GM18505 (cell line): ENCODE measurements around the gene NCAPH2.

Experiments used
- ATAC-seq: cut with Tn5 transposase; IDR thresholded peaks from one replicate; pipeline ENCODE4 v1.9.1; 2021; ENCODE audit not compliant: unreplicated experiment
- POLR2A ChIP-seq: IDR thresholded peaks from 4 replicates; pipeline ENCODE4 v1.6.1; 2011; ENCODE audit warnings: borderline replicate concordance; ENCODE audit not compliant: insufficient read depth, insufficient read length; ENCODE audit errors: extremely low read depth

Gene NCAPH2

DNA sequence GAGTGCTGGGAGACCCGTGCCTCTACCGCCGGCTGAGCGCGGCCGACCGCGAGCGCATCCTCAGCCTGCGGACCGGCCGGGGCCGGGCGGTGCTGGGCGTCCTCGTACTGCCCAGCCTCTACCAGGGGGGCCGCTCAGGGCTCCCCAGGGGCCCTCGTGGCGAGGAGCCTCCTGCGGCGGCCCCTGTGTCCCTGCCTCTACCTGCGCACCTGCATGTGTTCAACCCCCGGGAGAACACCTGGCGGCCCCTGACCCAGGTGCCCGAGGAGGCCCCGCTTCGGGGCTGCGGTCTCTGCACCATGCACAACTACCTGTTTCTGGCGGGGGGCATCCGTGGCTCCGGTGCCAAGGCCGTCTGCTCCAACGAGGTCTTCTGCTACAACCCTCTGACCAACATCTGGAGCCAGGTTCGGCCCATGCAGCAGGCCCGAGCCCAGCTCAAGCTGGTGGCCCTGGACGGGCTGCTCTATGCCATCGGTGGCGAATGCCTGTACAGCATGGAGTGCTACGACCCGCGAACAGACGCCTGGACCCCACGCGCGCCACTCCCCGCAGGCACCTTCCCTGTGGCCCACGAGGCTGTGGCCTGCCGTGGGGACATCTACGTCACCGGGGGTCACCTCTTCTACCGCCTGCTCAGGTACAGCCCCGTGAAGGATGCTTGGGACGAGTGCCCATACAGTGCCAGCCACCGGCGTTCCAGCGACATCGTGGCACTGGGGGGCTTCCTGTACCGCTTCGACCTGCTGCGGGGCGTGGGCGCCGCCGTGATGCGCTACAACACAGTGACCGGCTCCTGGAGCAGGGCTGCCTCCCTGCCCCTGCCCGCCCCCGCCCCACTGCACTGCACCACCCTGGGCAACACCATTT is 41.1 kb downstream of the NCAPH2 start:
- TF ChIP-seq POLR2A: no peak
- no peak for ATAC-seq

DNA sequence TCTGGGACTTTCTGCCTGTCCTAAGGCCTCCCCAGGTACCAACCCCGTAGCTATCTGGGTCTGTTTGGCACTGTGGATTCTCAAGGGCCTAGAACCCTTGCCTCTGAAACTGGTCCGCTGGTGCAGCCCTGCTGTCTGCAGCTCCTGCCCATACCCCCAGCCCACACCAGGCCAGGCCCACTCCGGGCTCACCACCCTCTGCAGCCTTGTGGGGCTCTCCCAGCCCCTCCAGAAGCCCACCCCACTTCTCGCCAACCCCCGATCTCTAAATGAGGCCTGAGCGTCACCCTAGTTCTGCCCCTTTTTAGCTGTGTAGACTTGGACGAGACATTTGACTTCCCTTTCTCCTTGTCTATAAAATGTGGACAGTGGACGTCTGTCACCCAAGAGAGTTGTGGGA is 42.4 kb downstream of the NCAPH2 start:
- ATAC-seq: no peak
- TF ChIP-seq POLR2A: no peak

DNA sequence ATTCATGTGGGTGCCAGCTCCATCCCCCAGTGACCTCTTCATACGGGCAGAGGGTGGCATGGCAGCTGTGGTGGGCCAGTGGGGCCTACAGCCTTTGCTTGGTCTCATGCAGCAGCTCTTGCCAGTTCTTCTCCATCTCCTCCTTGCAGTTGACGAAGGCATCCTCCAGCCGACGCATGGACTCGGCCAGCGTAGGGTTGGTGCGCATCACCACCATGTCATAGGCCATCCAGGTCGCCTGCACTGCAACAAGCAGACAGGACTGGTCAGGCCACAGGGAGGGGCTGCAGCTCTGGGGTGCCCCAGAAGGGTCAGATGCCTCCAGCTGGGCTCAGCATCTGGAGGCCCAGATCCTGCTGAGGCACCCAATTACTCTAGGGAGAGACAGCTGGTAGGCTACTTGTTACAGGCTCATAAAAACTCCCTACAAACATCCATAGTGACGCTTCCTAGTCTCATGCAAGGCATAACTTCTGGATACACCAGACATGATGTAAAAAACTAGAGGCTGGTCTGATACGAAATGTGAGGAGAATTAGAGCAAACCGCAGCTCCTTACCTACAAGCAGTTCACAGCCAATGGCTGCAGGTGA is 43.2 kb downstream of the NCAPH2 start:
- no peak for ATAC-seq
- TF ChIP-seq POLR2A: no peak

DNA sequence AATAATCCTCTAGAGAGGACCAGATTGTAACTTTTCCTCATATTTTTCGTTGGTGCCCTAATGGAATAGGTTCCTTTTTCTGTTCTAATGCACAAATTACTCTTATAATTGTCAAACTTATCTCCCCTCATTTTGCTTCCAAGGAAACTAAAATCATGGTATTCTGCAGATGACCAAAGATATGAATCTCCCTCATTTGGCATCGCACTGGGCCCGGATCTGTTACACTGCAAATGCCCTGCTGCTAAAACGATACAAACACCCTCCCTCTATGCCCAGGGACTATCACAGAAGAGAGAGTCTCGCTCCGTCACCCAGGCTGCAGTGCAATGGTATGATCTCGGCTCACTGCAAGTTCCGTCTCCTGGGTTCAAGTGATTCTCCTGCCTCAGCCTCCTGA is 45.3 kb downstream of the NCAPH2 start:
- ATAC-seq: no peak
- no peak for TF ChIP-seq POLR2A

DNA sequence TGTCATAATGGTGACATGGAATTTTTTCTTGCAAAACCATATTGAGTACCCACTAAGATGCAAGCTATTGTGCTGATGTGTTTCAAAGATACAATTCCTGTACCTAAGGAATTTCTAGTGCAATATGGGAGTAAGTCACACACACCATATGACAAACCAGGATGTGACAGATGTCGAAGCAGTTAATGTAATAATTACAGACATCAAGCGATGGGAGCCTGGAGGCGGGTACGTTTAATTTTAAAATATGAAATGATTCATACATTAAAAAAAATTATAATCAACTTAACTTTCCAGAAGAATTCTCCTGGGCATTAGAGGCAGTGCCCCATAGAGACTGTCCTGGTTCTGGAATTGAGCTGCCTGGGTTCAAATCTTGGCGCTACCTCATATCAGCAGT is 48.7 kb downstream of the NCAPH2 start:
- no peak for TF ChIP-seq POLR2A
- no peak for ATAC-seq

DNA sequence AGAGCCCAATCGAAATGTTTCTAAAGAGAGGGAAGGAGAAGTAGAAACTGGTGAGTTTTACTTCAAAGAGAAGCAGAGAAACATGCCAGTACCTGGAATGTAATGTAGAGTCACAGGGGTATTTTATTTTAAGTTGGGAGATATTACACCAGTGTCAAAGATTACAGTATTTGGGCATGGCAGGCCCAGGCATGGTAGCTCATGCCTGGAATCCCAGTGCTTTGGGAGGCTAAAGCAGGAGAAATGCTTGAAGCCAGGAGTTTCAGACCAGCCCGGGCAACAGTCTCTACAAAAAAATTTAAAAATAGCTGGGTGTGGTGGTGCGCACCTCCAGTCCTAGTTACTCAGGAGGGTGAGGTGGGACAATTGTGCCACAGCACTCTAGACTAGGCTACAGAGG is 52.0 kb downstream of the NCAPH2 start:
- TF ChIP-seq POLR2A: no peak
- no peak for ATAC-seq

DNA sequence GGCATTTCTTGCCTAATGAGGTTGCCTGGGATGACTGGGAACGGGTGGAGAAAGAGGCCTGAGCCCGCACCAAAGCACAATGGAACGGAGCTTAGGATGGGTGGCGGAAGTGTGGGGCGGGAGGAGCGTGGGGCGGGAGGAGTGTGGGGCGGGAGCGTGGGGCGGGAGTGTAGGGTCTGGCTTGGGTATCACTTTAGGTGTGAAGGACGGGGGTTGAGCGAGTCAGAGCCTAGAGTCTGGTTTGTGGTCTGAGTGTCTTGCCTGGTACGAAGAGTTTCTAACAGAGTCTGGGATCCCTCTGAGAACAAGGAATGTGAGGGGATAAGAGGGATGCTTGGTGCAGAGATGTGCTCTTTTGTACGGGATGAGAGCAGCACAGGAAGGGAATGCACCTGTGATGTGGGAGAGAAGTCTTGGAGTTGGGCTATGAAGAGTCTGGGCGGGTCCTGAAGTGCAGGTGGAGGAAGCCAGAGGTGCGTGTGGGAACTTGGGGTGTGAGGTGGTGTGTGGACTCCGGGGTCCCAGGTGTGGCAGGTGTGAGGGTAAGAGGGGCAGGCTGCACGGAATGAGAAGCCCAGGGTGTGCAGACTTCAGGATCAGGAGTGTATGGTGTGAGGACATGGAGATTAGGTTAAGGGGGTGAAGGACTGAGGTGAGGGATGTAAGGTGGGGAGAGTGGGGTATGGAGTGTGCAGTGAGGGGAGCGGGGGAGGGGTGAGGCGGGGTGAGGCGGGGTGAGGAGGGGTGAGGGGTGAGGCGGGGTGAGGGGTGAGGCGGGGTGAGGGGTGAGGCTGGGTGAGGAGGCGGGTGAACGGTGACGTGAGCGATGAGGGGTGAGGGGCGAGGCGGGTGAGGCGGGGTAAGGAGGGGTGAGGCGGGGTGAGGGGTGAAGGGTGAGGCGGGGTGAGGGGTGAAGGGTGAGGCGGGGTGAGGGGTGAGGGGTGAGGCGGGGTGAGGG is 53.7 kb downstream of the NCAPH2 start:
- ATAC-seq: no peak
- no peak for TF ChIP-seq POLR2A

DNA sequence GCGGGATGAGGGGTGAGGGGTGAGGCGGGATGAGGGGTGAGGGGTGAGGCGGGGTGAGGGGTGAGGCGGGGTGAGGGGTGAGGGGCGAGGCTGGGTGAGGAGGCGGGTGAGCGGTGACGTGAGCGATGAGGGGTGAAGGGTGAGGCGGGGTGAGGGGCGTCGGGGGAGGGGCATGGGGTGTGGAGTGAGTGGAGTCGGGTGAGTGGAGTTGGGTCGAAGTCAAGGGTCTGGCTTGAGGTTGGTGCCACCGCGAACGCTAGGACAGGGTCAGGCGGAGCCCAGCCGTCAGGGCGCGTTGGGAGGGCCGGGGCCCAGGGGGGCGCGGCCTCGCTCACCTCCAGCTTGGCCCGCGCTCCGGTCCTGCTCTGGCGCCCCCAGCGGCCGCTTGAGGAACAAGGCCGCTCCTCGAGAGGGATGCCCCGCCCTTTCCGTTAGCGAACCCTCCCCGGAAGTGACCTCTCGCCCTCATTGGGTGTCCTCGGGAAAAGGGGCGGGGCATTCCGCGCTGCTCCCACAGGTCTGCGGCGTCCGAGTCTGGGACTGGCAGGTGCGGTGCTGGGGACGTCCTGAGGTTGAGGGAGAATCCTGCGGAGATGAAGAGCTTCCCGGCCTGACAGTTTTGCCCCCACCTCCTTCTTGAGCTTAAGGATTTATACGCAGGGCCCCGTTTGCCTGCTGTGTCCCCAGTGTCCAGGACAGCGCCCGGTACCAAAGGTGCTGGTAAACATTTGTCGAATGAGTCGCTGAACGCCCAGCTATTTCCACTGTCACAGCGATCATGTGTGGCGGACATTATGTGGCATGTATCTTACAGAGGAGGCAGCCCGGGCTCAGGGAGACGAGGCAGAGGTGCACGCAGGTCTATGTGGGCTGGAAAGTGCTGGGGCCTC is 54.7 kb downstream of the NCAPH2 start, which contains the start of gene SYCE3:
Gene SYCE3 (minus strand): TSS at position 397 of the 890 bp plus-strand sequence. CDS start 6,514 bp downstream, outside the sequence.
- ATAC-seq: peak; percentile 90
- TF ChIP-seq POLR2A: peak; percentile 61

DNA sequence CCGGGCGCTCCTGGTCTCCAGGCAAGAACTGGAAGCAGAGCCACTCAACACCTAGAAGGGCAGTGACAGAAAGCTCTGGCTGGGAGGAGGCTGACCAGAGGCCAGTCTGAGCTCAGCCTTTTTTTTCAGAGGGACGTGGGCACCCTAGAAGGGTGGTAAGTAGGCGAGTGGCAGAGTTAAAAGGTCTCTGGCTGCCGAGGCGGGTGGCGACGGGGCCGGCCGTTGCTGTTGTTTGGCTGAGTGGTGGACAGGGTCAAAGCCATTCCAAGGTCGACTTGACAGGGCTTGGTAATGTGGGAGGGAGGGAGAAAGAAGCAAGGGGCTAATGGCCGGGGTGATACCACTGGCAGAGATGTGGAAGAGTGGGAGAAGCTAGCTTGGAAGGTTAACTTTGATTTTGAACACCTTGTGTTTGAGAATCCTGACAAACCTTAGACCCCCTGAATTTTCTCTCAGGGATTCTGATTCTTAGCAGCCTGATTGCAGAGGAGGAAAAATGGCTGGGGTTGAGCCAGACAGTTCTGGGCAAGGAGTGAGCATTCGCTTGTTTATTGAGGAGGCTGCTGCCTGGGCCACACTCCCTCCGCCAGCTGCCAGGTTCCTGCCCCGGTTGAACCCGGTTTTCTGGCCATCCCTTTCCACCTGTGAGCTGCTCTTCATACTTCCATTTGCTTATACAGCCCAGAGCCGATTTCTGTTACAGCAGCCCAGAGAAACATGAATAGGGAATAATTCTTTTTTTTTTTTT is 55.6 kb downstream of the NCAPH2 start:
- TF ChIP-seq POLR2A: no peak
- no peak for ATAC-seq

DNA sequence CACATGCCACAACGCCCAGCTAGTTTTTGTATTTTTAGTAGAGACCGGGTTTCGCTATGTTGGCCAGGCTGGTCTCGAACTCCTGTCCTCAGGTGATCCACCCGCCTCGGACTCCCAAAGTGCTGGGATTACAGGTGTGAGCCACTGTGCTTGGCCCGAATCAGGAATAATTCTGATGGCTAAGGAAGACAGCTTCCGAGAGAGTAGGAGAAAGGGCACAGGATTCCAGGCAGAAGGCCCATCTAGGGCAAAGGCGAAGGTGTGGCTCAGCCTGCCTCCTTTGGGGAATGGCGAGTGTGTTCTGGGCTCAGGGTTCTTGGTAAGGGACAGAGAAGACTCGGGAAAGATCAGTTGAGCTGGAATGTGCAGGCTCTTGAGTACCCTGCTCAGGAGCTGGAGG is 56.3 kb downstream of the NCAPH2 start:
- TF ChIP-seq POLR2A: no peak
- ATAC-seq: no peak

DNA sequence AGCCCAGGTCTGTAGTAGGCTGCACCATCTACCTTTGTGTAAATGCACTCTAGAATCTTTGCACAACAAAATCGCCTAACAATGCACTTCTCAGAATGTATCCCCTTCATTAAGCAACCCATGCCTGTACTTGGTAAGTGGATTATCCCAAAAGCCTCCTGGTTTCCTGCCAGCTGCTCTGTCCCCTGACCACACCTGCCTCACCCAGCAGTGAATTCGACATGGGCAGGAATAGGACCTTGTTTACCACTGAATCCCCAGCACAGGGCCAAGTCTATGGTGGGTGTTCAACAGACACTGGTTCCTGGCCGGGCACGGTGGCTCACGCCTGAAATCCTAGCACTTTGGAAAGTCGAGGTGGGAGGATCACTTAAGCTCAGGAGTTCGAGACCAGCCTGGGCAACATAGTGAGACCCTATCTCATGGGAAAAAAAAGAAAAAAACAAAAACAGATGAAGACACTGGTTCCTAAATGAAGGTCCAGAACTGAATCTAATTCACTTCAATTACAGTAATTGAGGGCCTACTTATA is 59.8 kb downstream of the NCAPH2 start:
- TF ChIP-seq POLR2A: no peak
- ATAC-seq: no peak
